ENCODE measurements around the gene GALM.
"Not testable (repeated sequence)": the region's sequence is repeated elsewhere in the genome, so short reads cannot be mapped to it uniquely, and the experiment has no call there.

GALM gene

DNA sequence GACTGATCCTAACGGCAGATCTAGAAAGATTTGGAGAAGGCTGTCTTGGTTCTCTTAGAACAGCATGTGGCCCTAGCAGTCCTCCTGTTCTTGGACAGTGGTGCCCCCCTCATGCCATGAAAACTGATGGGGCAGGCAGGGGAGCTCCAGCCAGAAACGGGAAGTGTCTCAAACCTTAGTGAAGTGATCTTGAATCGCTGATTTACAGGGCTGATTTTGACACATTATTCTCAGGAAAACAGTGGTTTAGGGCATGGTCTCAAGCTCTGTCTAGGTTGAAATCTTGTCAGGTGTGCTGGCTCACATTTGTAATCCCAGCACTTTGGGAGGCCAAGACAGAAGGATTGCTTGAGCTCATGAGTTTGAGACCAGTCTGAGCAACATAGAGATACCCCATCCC, 47.4 kb downstream of the GALM start:
- DNase-seq: no peak

DNA sequence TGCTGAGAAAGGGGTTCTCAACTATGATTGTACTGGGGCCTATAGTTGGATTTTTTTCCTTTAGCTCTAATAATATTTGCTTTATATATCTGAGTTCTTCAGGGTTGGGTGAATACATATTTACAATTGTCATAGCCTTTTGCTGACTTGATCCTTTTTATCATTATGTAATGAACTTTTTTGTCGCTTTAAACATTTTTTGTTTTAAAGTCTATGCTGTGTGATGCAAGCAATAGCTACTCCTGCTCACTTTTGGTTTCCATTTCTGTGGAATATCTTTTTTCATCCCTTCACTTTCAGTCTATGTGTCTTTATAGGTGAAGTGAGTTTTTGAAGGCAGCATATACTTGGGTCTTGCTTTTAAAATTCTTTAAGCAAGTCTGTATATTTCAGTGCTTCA, 49.0 kb downstream of the GALM start:
- not testable (repeated sequence) for DNase-seq

DNA sequence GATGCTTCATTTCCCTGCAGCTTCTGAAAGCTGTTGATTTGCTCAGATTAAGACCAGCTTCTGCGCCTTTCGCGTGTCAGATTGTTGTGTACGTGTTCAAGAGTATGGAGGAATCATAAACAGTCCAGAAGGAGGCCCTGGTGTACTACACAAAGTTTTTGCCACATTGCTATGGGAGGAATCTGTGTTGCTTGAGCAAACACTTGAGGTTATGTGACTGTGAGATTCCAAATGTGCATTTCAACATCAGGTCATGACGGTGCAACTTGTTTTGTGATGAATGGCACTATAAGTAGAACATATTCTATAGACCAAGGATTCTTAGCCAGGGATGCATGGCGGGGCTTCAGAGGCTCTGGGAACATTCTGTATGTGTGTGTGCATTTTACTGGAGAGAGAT, 50.3 kb downstream of the GALM start:
- DNase-seq: no peak

DNA sequence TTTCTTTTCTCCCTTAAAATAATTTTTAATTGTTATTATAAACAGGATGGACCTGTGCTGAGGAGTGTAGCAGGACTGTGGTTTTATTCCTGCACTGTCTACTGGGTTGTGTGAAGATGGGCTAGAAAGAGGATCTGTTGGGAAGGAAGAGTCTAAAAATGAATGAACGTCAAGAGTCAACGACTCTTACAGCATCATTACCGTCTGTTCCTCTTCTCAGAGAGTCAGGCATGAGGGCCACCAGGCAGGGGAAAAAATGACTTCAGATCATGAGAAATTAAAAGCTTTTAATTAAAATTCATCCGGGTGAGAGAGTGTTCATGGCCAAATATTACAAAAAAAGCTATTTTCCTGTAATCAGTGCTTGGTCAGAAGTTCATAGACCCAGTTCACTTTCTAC, 52.7 kb downstream of the GALM start:
- no peak for DNase-seq

DNA sequence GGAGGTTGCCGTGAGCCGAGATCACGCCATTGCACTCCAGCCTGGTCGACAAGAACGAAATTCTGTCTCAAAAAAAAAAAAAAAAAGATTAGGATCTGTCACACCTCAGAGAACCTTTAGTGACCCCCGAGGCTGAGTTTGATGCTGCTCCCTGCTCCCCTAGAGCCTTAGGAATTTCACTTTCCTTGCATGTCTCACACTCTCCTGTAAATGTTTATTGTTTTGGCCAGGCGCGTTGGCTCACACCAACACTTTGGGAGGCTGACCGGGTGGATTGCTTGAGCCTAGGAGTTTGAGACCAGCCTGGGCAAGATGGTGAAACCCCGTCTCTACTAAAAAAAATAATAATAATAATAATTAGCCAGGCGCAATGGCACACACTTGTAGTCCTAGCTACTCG, 53.8 kb downstream of the GALM start:
- no peak for DNase-seq

DNA sequence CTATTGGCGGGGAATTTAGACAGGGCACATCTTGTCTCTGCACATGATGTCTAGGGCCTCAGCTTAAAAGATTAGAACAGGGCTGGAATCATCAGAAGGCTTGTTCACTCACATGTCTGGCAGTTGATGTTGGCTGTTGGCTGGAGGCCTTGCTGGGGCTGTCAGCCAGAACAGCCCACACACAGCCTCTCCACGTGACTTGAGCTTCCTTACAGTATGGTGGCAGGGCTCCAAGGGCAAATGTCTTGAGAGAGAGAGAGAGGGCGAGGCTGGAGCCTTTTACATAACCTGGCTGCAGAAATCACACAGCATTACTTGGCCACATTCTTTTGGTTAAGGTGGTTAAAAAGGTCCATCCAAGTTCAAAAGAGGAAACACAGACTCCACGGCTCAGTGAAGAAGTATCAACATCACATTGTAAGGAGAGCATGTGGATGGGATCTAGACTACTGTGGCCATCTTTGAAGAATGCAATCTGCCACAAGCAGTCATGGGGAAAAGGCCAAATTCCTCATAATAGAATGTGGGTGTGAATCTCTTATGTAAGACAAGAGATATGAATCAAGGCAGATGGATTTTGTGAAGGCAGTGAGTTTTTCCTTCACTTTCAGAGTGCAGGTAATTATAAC, 54.8 kb downstream of the GALM start:
- DNase-seq: no peak

DNA sequence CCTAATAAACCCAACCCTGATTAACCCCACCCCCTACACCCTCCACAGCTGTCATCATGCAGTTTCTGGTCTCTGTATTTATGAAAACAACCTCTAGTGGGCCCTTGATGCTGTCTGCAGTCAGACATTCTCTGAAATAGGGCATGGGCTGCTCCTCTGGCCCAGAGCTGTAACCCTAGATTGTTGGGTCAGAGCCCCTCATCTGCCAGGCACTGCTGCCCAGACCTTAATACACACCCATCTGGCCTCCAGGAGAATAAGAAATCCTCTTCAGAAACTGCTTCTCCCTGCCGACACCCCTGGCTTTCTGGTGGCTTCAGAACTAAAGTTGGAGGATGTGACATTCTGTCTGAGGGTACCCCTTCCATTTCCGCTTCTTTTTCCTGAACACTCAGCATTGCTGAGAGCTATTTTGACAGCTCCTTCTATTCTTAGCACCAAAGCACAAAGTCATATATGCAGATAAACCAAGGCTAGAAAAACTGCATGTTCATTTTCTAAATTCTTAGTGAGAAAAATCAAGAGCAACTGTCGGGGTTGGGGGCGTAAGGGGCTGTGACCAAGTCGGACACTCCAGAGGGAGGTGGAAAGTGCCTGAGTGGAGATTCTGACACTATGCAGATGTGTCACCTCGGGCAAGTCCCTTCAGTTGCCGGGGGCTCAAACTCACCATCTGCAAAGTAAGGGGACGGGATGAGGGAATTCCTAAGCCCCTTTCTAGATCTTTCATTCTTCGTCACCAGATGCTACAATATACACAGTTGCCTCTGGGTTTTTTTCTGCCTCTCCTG, 56.6 kb downstream of the GALM start:
- DNase-seq: peak; percentile 64

DNA sequence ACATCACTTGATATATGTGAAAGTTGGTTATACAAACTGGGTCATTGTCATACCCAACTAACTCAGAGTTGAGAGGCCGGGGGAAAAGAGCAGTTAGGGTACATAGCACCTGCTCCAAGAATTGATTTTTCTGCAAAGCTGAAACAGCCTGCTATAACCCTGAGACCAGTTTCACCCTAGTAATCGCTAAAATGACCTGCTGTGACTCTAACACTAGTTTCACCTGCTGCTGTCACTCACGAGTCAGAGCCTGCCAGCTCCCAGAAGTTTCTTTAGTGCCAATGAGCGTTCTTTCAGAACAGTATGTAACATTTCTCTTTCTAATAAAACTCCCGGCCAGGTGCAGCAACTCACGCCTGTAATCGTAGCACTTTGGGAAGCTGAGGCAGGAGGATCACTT, 57.3 kb downstream of the GALM start:
- no peak for DNase-seq

DNA sequence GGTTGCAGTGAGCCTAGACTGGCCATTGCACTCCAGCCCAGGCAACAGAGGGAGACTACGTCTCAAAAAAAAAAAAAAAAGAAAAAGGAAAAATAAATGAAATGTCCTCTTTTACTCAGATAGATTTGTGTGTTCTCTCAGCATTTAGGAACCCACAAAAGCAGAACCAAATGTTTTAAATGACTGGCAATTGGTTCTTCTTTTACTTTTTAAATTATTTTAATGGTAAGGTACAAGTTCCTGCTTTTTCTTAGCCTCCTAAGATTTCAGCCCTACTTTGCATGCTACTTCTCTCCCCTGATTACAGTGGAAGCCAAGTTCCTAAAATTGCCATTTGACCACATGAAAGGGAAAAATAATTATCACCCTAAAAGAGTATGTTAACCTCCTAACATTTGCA, 61.7 kb downstream of the GALM start:
- no peak for DNase-seq

DNA sequence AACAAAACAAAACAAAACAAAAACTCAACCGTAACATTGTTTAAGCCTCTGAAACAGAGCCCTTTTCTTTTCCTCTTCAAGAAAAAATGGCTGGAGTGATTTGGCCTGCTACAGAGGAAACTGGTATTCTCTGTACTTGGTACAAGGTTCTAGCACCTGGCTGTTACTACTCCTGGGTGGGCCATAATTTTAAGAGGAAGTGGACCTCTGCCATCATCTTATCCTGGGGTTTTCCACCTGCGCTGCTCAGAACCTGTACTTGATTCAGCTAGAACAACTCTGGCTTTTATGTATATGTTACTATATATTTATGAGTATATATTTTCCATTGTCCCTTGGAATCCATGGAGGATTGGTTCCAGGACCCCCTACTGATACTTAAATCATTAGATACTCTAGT, 62.8 kb downstream of the GALM start:
- no peak for DNase-seq

DNA sequence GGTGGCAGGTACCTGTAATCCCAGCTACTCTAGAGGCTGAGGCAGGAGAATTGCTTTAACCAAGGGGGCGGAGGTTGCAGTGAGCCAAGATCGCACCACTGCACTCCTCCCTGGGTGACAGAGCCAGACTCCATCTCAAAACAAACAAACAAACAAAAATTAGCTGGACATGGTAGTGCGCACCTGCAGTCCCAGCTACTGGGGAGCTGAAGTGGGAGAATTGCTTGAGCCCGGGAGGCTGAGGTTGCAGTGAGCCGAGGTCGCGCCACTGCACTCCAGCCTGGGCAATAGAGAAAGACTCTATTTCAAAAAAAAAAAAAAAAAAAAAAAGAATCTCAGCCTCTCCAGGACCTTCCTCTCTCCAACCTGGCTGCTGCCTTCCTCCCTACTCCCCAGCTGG, 65.2 kb downstream of the GALM start:
- DNase-seq: no peak

DNA sequence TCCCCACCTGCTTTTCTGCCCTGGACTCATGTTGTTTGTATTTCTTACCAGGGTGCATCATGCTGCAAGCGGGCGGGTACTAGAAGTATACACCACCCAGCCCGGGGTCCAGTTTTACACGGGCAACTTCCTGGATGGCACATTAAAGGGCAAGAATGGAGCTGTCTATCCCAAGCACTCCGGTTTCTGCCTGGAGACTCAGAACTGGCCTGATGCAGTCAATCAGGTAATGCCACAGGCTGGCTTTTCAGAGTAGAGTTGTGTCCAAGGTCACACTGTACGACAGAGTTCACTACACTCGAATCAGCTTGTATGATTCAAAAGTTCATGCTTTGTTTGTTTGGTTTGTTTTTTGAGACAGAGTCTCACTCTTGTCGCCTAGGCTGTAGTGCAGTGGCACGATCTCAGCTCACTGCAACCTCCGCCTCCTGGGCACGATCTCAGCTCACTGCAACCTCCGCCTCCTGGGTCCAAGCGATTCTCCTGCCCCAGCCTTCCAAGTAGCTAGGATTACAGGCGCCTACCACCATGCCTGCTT, 65.8 kb downstream of the GALM start:
- DNase-seq: no peak

DNA sequence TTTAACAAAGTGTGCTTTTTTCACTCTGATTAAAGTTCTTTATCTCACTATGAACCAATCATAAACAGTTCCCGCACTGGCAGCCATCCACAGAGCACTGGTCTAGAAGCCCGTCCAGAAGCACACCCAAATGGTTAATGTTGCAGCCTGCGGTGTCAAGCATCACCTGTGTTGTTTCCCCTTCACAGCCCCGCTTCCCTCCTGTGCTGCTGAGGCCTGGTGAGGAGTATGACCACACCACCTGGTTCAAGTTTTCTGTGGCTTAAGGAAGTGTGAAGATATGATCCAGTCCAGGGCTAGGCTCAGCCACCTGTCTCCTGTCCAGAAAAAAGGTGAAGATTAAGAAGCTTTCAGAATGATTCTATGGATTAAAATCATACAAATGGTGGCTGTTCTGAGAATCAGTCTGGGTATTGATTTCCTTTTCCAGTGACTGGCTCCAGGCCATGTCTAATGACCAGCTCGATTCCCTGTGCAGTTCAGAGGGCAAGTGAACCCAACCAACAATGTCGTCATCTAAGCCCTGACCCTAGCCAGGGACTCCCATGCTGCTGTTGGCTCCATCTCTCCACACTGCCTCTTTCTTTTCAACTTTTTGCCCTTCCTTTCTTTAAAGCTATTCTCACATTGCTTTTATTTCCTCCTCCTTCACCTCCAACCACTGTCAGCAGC, 67.5 kb downstream of the GALM start:
- DNase-seq: no peak

DNA sequence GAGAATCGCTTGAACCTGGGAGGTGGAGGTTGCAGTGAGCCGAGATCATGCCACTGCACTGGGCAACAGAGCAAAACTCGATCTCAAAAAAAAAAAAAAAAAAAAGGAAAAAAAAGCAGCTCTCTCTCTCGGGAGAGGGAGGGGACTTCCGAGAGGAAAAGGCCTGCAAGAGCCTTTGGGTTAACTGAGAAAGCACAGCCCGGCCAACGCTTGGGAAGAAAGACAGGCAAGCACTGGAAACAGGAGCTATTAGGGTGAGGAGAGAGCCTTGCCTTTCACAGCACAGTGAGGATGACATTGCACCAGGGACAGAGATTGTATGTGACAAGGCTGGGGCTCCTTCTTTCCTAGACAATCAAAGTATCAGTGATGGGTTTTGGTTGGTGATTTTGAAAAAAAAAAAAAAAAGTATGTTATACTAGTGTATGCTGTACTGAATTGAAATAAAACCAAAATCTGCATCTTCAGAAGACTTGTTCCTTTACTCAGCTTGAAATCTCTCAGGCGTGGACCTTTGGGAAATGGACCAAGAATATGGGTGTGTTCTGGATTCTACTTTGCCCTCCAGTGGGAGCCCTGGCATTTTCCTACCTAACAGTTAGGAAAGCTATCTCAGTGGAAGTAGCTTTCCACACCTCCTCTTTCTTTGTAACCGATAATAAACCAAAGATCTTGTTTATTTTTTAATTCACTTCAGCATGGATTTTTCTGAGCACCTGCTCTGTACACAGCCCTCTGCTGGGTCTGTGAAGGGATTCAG, 68.6 kb downstream of the GALM start:
- no peak for DNase-seq

DNA sequence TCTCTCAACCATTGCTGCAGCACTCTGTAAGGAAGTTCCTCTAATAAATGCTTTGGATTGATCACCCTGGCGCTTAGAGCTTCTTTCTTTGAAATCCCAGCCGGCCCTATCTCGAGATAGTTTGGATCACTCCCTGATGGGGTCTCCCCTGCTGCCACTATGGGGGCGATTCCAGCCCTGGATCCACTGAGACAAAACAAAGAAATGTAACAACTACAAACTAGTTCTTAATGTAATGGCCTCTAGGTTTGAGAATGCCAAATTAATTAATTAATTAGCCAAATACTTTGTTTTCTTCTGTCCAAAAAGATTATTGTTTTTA, 70.0 kb downstream of the GALM start:
- no peak for DNase-seq

DNA sequence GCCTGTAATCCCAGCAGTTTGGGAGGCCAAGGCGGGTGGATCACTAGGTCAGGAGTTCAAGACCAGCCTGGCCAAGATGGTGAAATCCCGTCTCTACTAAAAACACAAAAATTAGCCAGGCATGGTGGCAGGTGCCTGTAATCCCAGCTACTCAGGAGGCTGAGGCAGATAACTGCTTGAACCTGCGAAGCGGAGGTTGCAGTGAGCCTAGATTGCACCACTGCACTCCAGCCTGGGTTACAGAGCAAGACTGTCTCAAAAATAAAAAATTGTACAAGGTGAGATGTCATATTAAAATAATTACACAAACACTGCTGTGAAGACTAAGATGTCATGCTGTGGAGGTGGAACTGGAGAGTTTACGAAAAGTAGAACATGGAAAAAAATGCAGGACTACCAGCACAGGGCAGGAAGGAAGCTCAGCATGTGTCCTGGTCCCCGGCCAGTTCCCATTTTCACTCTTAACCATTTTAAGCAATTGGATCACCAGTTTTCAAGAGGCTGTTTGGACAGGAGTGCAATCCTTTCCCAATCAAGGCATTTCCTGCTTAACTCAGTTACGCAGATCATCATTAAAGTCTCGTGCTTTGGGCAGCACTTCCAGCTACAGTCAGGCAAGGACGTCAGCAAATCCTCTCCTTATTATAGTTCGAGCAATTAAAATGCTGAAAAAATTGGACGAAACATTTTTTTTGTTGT, 71.2 kb downstream of the GALM start:
- not testable (repeated sequence) for DNase-seq

DNA sequence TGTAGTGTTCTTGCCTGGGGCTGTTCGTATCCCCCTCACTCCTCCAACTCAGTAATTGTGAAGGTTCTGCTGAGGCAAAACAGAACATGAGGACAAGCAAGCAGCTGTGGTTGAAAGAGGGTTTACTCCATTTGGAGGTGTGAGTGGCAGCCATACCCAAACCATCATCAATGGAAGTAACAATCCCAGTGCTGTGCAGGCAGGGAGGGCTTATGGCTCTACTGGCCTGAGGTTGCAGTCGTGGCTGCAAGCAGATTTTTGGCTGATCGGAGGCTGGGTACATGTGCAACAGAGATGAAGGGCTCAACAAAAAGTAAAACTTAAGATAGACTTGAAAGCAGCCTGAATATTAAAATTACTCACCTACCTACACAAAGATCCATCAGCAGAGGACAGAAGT, 72.0 kb downstream of the GALM start:
- DNase-seq: no peak

DNA sequence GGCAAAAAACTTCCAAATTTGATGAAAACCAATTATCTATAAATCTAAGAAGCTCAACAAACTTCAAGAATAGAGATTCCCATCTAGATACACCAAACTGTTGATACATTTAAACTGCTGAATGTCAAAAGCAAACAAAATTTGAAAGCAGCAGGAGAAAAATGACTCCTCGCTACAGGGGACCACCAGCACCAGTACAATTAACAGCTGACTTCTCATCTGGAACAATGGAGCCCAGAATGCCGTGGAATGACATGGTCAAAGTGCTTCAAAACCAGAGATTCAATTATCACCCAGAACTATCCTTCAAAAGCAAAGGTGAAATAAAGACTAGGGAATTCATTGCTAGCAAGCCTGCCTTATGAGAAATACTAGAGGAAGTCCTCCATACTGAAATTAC, 73.6 kb downstream of the GALM start:
- DNase-seq: no peak

DNA sequence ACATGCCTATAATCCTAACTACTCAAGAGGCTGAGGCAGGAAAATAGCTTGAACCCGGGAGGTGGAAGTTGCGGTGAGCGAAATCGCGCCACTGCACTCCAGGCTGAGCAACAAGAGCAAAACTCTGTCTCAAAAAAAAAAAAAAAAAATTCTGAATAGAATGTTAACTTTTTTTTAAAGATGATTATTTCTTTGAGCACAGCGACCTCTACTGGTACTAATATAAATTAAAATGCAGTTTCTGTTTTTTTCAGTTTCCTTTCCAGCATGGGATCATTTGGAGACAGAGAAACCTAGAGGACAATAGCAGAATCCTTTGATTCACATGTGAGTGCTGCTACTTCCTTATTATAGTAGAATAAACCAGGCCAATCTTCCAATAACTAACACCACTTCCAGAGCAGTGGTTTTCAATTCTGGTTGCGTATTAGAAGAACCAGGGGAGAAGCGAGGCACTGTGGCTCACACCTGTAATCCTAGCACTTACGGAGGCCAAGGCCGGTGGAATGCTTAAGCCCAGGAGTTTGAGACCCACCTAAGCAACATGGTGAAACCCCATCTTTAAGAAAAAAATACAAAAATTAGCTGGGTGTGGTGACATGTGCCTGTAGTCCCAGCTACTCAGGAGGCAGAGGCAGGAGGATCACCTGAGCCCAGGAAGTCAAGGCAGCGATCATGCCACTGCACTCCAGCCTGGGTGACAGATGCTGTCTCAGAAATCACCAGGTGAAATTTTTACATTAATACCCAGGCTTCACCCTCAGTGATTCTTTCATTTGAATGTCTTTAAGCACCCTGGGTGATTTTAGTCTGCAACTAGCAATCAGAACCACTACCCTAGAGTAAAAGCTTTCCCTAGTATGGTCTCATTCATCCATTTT, 75.2 kb downstream of the GALM start:
- peak; percentile 44 for DNase-seq

DNA sequence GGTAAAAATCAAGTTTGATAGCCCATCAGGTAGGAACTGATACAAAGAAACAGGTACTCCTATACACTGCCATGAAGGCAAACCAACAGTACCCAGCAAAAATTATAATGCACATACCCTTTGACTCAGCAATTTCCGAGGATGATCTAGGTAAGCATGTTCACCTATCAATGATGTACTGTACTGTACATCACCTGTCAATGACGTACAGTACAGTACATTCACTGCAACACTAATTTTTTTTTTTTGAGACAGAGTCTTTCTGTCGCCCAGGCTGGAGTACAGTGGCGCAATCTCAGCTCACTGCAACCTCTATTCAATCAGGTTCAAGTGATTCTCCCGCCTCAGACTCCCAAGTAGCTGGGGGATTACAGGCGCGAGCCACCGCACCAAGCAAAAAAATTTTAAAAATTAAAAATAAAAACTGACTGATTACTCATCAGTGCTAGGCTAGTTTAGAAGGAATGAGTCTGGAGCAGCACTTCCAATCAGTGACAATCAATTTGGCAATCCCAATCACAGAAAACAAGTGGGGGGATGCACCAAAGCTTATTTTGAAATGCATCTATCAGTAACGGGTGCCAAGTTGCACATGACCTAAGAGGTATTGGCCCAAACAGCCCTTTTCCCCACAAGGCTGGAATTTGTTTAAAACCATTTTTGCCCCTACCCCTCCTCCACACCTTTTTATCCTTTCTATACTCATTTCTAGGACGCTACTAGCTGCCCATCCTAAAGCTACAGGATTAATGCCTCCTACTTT, 77.1 kb downstream of the GALM start:
- DNase-seq: no peak
